HepG2 (cell line): ENCODE data around the gene PTPRM. TPM values are rescaled to one million over a fixed set of nuclear protein-coding genes. Genes with fewer than 3 reads are reported as not detected.

Experiments used
- ATAC-seq: fragments of 200-7000 bp; cut with Tn5 transposase; 3 replicates; pipeline ENCODE4 v1.9.1; 2020; ENCODE audit warnings: mild to moderate bottlenecking, moderate library complexity
- BruUV-seq: library from RNA; stranded (reverse); fragments of 400-500 nt; replicated peaks from 2 replicates; lab custom pipeline; 2021; lab: Mats Ljungman, UMichigan
- CTCF ChIA-PET: fragments of 300-600 bp; formaldehyde crosslinking; extraction: SDS; loops from one replicate; lab custom pipeline; 2021; ENCODE audit warnings: low total read pairs, inconsistent platforms, low intra/inter-chr PET ratio; lab: Yijun Ruan, JAX
- POLR2A ChIA-PET: fragments of 350-600 bp; sonication (Branson Sonifier 250); formaldehyde crosslinking; loops from one replicate; lab custom pipeline; 2020; ENCODE audit warnings: antibody characterized with exemption, inconsistent platforms; lab: Yijun Ruan, JAX
- DNase-seq: peaks from one replicate; pipeline ENCODE4 v3.0.0-alpha.2; 2015; ENCODE audit warnings: low spot score
- FAIRE-seq: peaks from 3 replicates; lab custom pipeline; 2011; peaks lifted over from hg19 to GRCh38; lab: Jason Lieb, UNC
- H2AFZ ChIP-seq: one replicate; pipeline ENCODE4 v1.6.1; 2011; ENCODE audit warnings: low read length, inconsistent platforms
- H3K27ac ChIP-seq: fragments of 300-600 bp; 3 replicates; pipeline ENCODE4 v1.8.0; 2011; ENCODE audit warnings: mixed run types, mild to moderate bottlenecking, mixed read lengths, low read length, inconsistent platforms; ENCODE audit not compliant: insufficient read depth; ENCODE audit errors: extremely low read length
- H3K27me3 ChIP-seq, 2 experiments: fragments of 200-600 bp in 1 of 2; 2 replicates in 1 of 2; 3 replicates in 1 of 2; pipeline versions ENCODE4 v1.6.0 to v1.8.0; 2011; ENCODE audit warnings: low read length in 2 of 2, mild to moderate bottlenecking in 2 of 2, moderate library complexity in 2 of 2, inconsistent platforms in 1 of 2; ENCODE audit not compliant: insufficient read depth in 2 of 2, control insufficient read depth in 1 of 2
- H3K36me3 ChIP-seq, 2 experiments: fragments of 200-600 bp in 1 of 2; replicated peaks in 1 of 2; 2 replicates in 1 of 2; 3 replicates in 1 of 2; pipeline versions ENCODE4 v1.5.1 to v1.8.0; 2011; ENCODE audit warnings: low read length in 2 of 2, inconsistent platforms in 1 of 2; ENCODE audit not compliant: insufficient read depth in 2 of 2, control insufficient read depth in 1 of 2
- H3K4me1 ChIP-seq: 2 replicates; pipeline ENCODE4 v1.5.1; 2012; ENCODE audit warnings: low read length, inconsistent platforms; ENCODE audit not compliant: insufficient read depth
- H3K4me2 ChIP-seq: 2 replicates; pipeline ENCODE4 v1.6.0; 2011; ENCODE audit warnings: low read depth, low read length, inconsistent platforms
- H3K4me3 ChIP-seq, 3 experiments: fragments of 200-600 bp in 1 of 3; sonication (generic), shearing (Covaris generic) in 1 of 3; replicated peaks in 1 of 3; 2 replicates each; pipeline ENCODE4 v1.5.1; 2011 to 2016; ENCODE audit warnings: low read length in 3 of 3, inconsistent platforms in 2 of 3, low read depth in 2 of 3, mild to moderate bottlenecking in 2 of 3, control low read depth in 1 of 3, mixed read lengths in 1 of 3; ENCODE audit not compliant: insufficient read depth in 1 of 3
- H3K79me2 ChIP-seq: one replicate; pipeline ENCODE4 v1.6.1; 2011; ENCODE audit warnings: low read length, inconsistent platforms; ENCODE audit not compliant: insufficient read depth
- H3K9ac ChIP-seq: 2 replicates; pipeline ENCODE4 v1.6.0; 2011; ENCODE audit warnings: mild to moderate bottlenecking, low read depth, low read length, inconsistent platforms; ENCODE audit not compliant: insufficient read depth
- H3K9me3 ChIP-seq: 2 replicates; pipeline ENCODE4 v1.5.1; 2012; ENCODE audit warnings: mild to moderate bottlenecking, low read length
- H4K20me1 ChIP-seq: 2 replicates; pipeline ENCODE4 v1.6.0; 2011; ENCODE audit warnings: inconsistent platforms, mild to moderate bottlenecking, low read length, moderate library complexity; ENCODE audit not compliant: insufficient read depth
- FOXJ3 ChIP-seq: sonication (generic); formaldehyde crosslinking; IDR thresholded peaks from 2 replicates; pipeline ENCODE4 v1.4.0; 2020; ENCODE audit warnings: missing genetic modification reagents, mild to moderate bottlenecking, borderline replicate concordance
- GTF3A ChIP-seq: sonication (generic); formaldehyde crosslinking; conservative IDR thresholded peaks from 2 replicates; pipeline ENCODE4 v1.4.0; 2020; ENCODE audit warnings: mild to moderate bottlenecking, missing genetic modification reagents
- POLR2G ChIP-seq: fragments of 200-400 bp; formaldehyde crosslinking; IDR thresholded peaks from 2 replicates; pipeline ENCODE4 v1.6.1; 2018; ENCODE audit warnings: mild to moderate bottlenecking, low read depth, low read length, moderate library complexity
- SALL2 ChIP-seq: sonication (generic); formaldehyde crosslinking; IDR thresholded peaks from 2 replicates; pipeline ENCODE4 v1.8.1; 2023; ENCODE audit warnings: mild to moderate bottlenecking, missing genetic modification reagents, inconsistent platforms
- SMYD3 ChIP-seq: sonication (generic); formaldehyde crosslinking; IDR thresholded peaks from 2 replicates; pipeline ENCODE4 v1.8.1; 2023; ENCODE audit warnings: mild to moderate bottlenecking, missing genetic modification reagents
- SP5 ChIP-seq: IDR thresholded peaks from 2 replicates; pipeline ENCODE4 v1.6.1; 2016; ENCODE audit warnings: low read depth, borderline replicate concordance
- ZBTB7B ChIP-seq: sonication (generic); formaldehyde crosslinking; IDR thresholded peaks from 2 replicates; pipeline ENCODE4 v1.4.0; 2020; ENCODE audit warnings: missing genetic modification reagents
- ZFY ChIP-seq: sonication (generic); formaldehyde crosslinking; IDR thresholded peaks from 2 replicates; pipeline ENCODE4 v1.4.0; 2020; ENCODE audit warnings: missing genetic modification reagents
- ZMYM2 ChIP-seq: sonication (generic); formaldehyde crosslinking; IDR thresholded peaks from 2 replicates; pipeline ENCODE4 v1.8.0; 2022; ENCODE audit warnings: mild to moderate bottlenecking, missing genetic modification reagents
- ZNF33A ChIP-seq: sonication (generic); formaldehyde crosslinking; IDR thresholded peaks from 2 replicates; pipeline ENCODE4 v1.5.1; 2020; ENCODE audit warnings: missing genetic modification reagents, mild to moderate bottlenecking, moderate library complexity, borderline replicate concordance
- ZNF614 ChIP-seq: IDR thresholded peaks from 2 replicates; pipeline ENCODE4 v1.6.1; 2018; ENCODE audit warnings: missing biosample characterization, missing genetic modification reagents, inconsistent platforms, borderline replicate concordance
- ZNF749 ChIP-seq: sonication (generic); formaldehyde crosslinking; IDR thresholded peaks from 2 replicates; pipeline ENCODE4 v1.8.0; 2022; ENCODE audit warnings: mild to moderate bottlenecking, missing genetic modification reagents, moderate library complexity, borderline replicate concordance
- ZSCAN9 ChIP-seq: IDR thresholded peaks from 2 replicates; pipeline ENCODE4 v1.6.1; 2016; ENCODE audit warnings: borderline replicate concordance
- WGBS: methylation state at CpG from one replicate; pipeline ENCODE4 v1.1.6; 2017; ENCODE audit warnings: low lambda C conversion rate; 5-methylcytosine and 5-hydroxymethylcytosine counted together
- in situ Hi-C: cut with HindIII; loops from 2 replicates; pipeline ENCODE4 v1.10.0; 2017; ENCODE audit warnings: low pct_unique_long_range_greater_than_20kb; ENCODE audit not compliant: extremely low pct_ligation_motif_present
- intact Hi-C: fragments of 100-400 bp; cut with micrococcal nuclease; formaldehyde crosslinking; loops from one replicate; pipeline ENCODE4 v1.10.0; 2022; ENCODE audit not compliant: unreplicated experiment
- polyA plus RNA-seq, 8 experiments: library from polyadenylated mRNA; depleted of rRNA in 3 of 8; stranded (reverse) in 7 of 8; unstranded in 1 of 8; fragments of >200 nt; fragmentation: Illumina TruSeq in 4 of 8; extraction: Trizol in 4 of 8; gene quantifications; 2 replicates each; pipeline versions ENCODE4 v1.2.1 to v1.2.3, GENCODE V29; 2011 to 2016; ENCODE audit warnings: low read depth in 4 of 8, missing spikeins in 1 of 8, mixed read lengths in 1 of 8; ENCODE audit not compliant: insufficient read depth in 1 of 8
- total RNA-seq, 5 experiments: library from RNA; depleted of rRNA; stranded (reverse); fragments of >200 nt; fragmentation: Illumina TruSeq; extraction: Trizol; gene quantifications; 2 replicates each; pipeline ENCODE4 v1.2.3, GENCODE V29; 2016; ENCODE audit warnings: low read depth in 1 of 5
- TF ChIP-seq, protein P1 (sequence below): sonication (generic); formaldehyde crosslinking; IDR thresholded peaks from 2 replicates; pipeline ENCODE4 v1.5.0; 2020; ENCODE audit warnings: mild to moderate bottlenecking, missing genetic modification reagents, moderate library complexity
- TF ChIP-seq, protein P2 (sequence below): sonication (generic); formaldehyde crosslinking; conservative IDR thresholded peaks from 2 replicates; pipeline ENCODE4 v1.4.0; 2020; ENCODE audit warnings: missing genetic modification reagents
- TF ChIP-seq, protein P3 (sequence below): IDR thresholded peaks from 2 replicates; pipeline ENCODE4 v1.6.1; 2012; ENCODE audit warnings: inconsistent platforms

Gene PTPRM
- total and polyA plus RNA-seq, 2 of the 13 experiments (the other 11 are each of a cell fraction or from before 2014, with no cell fraction given) = 12.6 to 108 TPM

DNA sequence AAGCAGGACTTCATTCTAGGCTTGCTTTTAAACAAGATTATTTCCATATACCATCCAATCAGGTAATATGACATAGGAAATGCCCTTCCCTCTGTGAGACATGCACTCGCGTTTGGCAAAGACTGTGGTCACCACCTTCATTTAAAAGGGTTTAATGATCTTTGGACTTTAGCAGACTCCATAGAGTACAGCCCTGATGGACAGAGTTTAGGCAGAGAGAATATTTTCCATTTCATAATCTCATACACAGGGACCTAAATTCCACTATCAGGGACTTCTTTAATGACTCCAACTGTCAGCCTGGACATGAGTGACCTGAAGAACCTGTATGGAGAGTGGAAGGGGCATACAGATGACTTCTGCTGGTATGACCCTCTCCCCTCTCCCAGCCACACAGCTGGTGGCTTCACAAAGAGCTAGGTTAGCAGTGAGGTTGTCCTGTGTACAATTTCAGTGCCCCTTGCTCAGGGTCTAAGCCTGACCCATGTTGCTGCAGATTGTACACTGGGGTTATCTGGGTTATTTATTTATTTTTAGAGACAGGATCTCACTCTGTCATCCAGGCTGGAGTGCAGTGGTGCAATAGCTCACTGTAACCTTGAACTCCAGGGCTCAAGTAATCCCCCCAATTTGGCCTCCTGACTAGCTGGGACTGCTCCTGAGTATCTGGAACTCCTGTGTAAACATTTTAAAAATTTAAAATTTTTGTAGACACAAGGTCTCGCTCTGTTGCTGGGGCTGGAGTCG, 59.2 kb downstream of the PTPRM start (continued):
- TF ChIP-seq, protein P1, sequence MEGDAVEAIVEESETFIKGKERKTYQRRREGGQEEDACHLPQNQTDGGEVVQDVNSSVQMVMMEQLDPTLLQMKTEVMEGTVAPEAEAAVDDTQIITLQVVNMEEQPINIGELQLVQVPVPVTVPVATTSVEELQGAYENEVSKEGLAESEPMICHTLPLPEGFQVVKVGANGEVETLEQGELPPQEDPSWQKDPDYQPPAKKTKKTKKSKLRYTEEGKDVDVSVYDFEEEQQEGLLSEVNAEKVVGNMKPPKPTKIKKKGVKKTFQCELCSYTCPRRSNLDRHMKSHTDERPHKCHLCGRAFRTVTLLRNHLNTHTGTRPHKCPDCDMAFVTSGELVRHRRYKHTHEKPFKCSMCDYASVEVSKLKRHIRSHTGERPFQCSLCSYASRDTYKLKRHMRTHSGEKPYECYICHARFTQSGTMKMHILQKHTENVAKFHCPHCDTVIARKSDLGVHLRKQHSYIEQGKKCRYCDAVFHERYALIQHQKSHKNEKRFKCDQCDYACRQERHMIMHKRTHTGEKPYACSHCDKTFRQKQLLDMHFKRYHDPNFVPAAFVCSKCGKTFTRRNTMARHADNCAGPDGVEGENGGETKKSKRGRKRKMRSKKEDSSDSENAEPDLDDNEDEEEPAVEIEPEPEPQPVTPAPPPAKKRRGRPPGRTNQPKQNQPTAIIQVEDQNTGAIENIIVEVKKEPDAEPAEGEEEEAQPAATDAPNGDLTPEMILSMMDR (CRISPR knock-in tag) = no peak
- TF ChIP-seq ZNF33A (CRISPR knock-in tag) (no peak), ZBTB7B (CRISPR knock-in tag) (peak; percentile 87), SALL2 (CRISPR knock-in tag) (no peak), SMYD3 (CRISPR knock-in tag) (peak; percentile 63; the same call in 1 of the 2 replicates), SP5 (CRISPR knock-in tag) (no peak)
- TF ChIP-seq, all 625 proteins: peak for 113

DNA sequence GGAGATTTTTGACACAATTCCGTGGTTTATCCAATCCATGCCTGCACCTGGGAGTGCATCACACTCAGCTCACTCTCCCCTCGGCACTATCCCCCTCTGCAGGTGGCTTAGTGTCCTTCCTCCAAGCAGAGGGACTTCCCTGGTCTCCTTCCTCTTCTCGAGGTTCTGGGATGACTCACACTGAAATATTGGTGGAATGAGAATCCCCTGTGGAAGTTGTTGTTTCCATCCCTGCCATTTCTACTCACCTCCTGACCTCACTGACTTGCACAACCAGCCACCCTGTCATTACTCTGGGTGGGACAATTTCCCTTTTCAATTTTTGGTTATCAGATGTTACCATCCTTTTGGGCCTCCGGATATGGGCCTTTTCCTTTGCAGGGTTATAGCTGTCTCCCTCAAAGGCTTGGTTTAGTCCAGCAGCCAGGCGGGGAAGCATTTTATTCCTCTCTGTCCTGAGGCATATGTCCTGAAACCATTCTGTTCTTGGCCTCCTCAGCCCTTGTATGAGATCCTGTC, 59.9 kb downstream of the PTPRM start:
- H3K9ac ChIP-seq = no peak overlapping the region
- intact Hi-C loops = loop anchor here (1.0 to 5.0 kb wide), 4 partner anchors 8 to 355 kb away; no protein-coding TSS in a partner anchor
- TF ChIP-seq ZNF749 (CRISPR knock-in tag) = no peak
- no peak for TF ChIP-seq GTF3A (CRISPR knock-in tag)
- TF ChIP-seq FOXJ3 (CRISPR knock-in tag) = no peak
- no peak for TF ChIP-seq POLR2G
- no peak for TF ChIP-seq ZNF614 (CRISPR knock-in tag)
- TF ChIP-seq, protein P2, sequence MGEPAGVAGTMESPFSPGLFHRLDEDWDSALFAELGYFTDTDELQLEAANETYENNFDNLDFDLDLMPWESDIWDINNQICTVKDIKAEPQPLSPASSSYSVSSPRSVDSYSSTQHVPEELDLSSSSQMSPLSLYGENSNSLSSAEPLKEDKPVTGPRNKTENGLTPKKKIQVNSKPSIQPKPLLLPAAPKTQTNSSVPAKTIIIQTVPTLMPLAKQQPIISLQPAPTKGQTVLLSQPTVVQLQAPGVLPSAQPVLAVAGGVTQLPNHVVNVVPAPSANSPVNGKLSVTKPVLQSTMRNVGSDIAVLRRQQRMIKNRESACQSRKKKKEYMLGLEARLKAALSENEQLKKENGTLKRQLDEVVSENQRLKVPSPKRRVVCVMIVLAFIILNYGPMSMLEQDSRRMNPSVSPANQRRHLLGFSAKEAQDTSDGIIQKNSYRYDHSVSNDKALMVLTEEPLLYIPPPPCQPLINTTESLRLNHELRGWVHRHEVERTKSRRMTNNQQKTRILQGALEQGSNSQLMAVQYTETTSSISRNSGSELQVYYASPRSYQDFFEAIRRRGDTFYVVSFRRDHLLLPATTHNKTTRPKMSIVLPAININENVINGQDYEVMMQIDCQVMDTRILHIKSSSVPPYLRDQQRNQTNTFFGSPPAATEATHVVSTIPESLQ (CRISPR knock-in tag) = no peak
- TF ChIP-seq, protein P3, sequence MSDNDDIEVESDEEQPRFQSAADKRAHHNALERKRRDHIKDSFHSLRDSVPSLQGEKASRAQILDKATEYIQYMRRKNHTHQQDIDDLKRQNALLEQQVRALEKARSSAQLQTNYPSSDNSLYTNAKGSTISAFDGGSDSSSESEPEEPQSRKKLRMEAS = 0 out of 2 replicates have a peak, but pooled peaks have one; percentile 16
- no peak; the same call in 1 of the 2 replicates for TF ChIP-seq ZSCAN9
- 0 out of 2 replicates have a peak, but pooled peaks have one; percentile 9 for TF ChIP-seq ZFY
- peak; percentile 67; the same call in 1 of the 2 replicates for TF ChIP-seq ZMYM2 (CRISPR knock-in tag)

More for the DNA sequence above, 59.9 kb downstream of the PTPRM start:
- Histone ChIP-seq H3K27ac (peak overlapping the region; percentile 85), H2AFZ (no peak overlapping the region), H3K4me2 (peak overlapping the region; percentile 71), H3K27me3 (no peaks in the 10 kb centered on the region), H3K36me3 (no peaks in the 10 kb centered on the region), H3K9me3 (no peaks in the 10 kb centered on the region), H3K4me1 (peaks cover 59% of the 10 kb centered on the region), H3K79me2 (peaks cover 20% of the 10 kb centered on the region), H3K4me3 (peak overlapping the region in 2 of 3 experiments; percentile 25 to 52; a peak in 4 of 6 replicates), H4K20me1 (no peaks in the 10 kb centered on the region)
- in situ Hi-C loops = no loop called here
- ChIA-PET CTCF (no interaction called here), POLR2A (interaction anchor here (1.0 to 2.7 kb wide), 5 partner anchors 9 to 128 kb away, joined by 3 to 9 read pairs (median 5); no protein-coding TSS in a partner anchor)
- WGBS = 10% methylated on average over 5 of the region's 5 CpGs
- no TSS peak for BruUV-seq
- FAIRE-seq (peak; percentile 36), DNase-seq (peak; percentile 93), ATAC-seq (peak; percentile 89)
